ENCODE data around the gene PDLIM1.

DNA sequence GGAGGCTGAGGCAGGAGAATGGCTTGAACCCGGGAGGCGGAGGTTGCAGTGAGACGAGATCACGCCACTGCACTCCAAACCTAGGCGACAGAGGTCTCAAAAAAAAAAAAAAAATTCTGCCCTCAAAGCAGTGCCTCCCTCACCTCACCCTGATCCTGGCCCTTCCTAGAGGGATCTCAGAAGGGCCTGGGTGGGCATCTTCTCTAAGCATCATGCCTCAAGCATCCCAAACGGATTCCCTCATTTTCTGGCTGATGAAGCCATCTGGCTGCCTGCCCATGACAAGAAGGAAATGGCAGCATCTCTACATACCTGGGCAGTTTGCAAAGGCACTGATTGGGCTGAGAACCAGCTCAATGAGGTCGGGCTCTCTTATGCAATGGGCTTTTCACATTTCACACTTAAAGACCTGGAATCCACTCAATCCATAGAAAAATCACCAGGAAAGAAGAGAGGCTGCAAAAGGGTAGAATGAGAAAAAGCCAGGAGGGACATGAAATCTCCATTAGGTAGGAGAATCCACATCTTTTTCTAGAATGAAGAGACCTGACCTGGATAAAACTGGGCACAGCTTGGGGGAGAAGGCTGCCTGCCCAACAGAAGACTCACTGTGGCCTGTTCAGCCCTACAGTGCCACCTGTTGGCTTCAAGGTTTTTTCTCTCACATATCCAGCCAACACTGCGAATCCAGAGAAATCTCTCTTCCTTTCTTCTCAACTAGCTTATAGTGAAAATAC is 48.1 kb downstream of the PDLIM1 start:
- TF ChIP-seq GABPA (IDR thresholded peaks at IDR 0.05; ENCODE audit: low read depth) (no peak), POLR2AphosphoS5 (IDR thresholded peaks at IDR 0.05; ENCODE audit: low read depth) (no peak)
- TF ChIP-seq, protein P1, sequence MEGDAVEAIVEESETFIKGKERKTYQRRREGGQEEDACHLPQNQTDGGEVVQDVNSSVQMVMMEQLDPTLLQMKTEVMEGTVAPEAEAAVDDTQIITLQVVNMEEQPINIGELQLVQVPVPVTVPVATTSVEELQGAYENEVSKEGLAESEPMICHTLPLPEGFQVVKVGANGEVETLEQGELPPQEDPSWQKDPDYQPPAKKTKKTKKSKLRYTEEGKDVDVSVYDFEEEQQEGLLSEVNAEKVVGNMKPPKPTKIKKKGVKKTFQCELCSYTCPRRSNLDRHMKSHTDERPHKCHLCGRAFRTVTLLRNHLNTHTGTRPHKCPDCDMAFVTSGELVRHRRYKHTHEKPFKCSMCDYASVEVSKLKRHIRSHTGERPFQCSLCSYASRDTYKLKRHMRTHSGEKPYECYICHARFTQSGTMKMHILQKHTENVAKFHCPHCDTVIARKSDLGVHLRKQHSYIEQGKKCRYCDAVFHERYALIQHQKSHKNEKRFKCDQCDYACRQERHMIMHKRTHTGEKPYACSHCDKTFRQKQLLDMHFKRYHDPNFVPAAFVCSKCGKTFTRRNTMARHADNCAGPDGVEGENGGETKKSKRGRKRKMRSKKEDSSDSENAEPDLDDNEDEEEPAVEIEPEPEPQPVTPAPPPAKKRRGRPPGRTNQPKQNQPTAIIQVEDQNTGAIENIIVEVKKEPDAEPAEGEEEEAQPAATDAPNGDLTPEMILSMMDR (IDR thresholded peaks at IDR 0.05; ENCODE audit: insufficient read depth, low read length) = no peak
- TF ChIP-seq, protein P2, sequence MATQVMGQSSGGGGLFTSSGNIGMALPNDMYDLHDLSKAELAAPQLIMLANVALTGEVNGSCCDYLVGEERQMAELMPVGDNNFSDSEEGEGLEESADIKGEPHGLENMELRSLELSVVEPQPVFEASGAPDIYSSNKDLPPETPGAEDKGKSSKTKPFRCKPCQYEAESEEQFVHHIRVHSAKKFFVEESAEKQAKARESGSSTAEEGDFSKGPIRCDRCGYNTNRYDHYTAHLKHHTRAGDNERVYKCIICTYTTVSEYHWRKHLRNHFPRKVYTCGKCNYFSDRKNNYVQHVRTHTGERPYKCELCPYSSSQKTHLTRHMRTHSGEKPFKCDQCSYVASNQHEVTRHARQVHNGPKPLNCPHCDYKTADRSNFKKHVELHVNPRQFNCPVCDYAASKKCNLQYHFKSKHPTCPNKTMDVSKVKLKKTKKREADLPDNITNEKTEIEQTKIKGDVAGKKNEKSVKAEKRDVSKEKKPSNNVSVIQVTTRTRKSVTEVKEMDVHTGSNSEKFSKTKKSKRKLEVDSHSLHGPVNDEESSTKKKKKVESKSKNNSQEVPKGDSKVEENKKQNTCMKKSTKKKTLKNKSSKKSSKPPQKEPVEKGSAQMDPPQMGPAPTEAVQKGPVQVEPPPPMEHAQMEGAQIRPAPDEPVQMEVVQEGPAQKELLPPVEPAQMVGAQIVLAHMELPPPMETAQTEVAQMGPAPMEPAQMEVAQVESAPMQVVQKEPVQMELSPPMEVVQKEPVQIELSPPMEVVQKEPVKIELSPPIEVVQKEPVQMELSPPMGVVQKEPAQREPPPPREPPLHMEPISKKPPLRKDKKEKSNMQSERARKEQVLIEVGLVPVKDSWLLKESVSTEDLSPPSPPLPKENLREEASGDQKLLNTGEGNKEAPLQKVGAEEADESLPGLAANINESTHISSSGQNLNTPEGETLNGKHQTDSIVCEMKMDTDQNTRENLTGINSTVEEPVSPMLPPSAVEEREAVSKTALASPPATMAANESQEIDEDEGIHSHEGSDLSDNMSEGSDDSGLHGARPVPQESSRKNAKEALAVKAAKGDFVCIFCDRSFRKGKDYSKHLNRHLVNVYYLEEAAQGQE (IDR thresholded peaks at IDR 0.05; ENCODE audit: insufficient replicate concordance, low read depth) = no peak

All from HL-60 (cell line).